ENCODE measurements around the gene MRGPRX3.
"Not testable (repeated sequence)": the region's sequence is repeated elsewhere in the genome, so short reads cannot be mapped to it uniquely, and the experiment has no call there.

MRGPRX3 gene

GRCh38 chr11:18132341-18132740, at the start of gene MRGPRX3:
TSS of gene MRGPRX3 (plus strand) at chr11:18132571. CDS start at chr11:18137203, 4,632 bp downstream.
- DNase-seq = no peak

GRCh38 chr11:18088366-18088765, 44.0 kb upstream of the MRGPRX3 start:
- no peak for DNase-seq

GRCh38 chr11:18088966-18089365, 43.4 kb upstream of the MRGPRX3 start:
- DNase-seq = no peak

- no peak for DNase-seq
Observed at GRCh38 chr11:18091731-18092130, 40.6 kb upstream of the MRGPRX3 start.

GRCh38 chr11:18093959-18094358, 38.4 kb upstream of the MRGPRX3 start:
- DNase-seq = no peak

GRCh38 chr11:18100926-18101656, 31.3 kb upstream of the MRGPRX3 start:
- DNase-seq = no peak

- no peak for DNase-seq
Observed at GRCh38 chr11:18105086-18105801, 27.1 kb upstream of the MRGPRX3 start.

- DNase-seq = peak; percentile 84
Observed at GRCh38 chr11:18105802-18106574, 26.4 kb upstream of the MRGPRX3 start, which contains the start of gene SAAL1. TSS of gene SAAL1 (minus strand) at chr11:18106082. CDS start at chr11:18106041, 41 bp downstream.

- no peak for DNase-seq
Observed at GRCh38 chr11:18106688-18107087, 25.7 kb upstream of the MRGPRX3 start.

- no peak for DNase-seq
Observed at GRCh38 chr11:18108254-18108653, 24.1 kb upstream of the MRGPRX3 start.

- no peak for DNase-seq
Observed at GRCh38 chr11:18111005-18111404, 21.4 kb upstream of the MRGPRX3 start.

GRCh38 chr11:18115360-18116127, 16.8 kb upstream of the MRGPRX3 start:
- peak; percentile 45 for DNase-seq

GRCh38 chr11:18121331-18121828, 11.0 kb upstream of the MRGPRX3 start:
- DNase-seq = not testable (repeated sequence)

GRCh38 chr11:18131115-18131514, 1.3 kb upstream of the MRGPRX3 start:
- DNase-seq = not testable (repeated sequence)

GRCh38 chr11:18135308-18135707, 2.9 kb downstream of the MRGPRX3 start:
- DNase-seq = no peak

GRCh38 chr11:18137186-18137800, 4.9 kb downstream of the MRGPRX3 start:
- DNase-seq = no peak

GRCh38 chr11:18140145-18140544, 7.8 kb downstream of the MRGPRX3 start:
- DNase-seq = no peak

GRCh38 chr11:18144243-18144642, 11.9 kb downstream of the MRGPRX3 start:
- DNase-seq = no peak

GRCh38 chr11:18145025-18145424, 12.7 kb downstream of the MRGPRX3 start:
- DNase-seq = no peak

- no peak for DNase-seq
Observed at GRCh38 chr11:18145837-18146236, 13.5 kb downstream of the MRGPRX3 start.

GRCh38 chr11:18151581-18151980, 19.2 kb downstream of the MRGPRX3 start:
- DNase-seq = no peak

GRCh38 chr11:18168372-18168771, 36.0 kb downstream of the MRGPRX3 start:
- DNase-seq = no peak

All from activated CD4-positive, alpha-beta T cell treated with anti-CD3 and anti-CD28 coated beads for 1 hour (primary cell).